Left kidney (tissue), 2 donors: ENCODE data around the gene BAG3. TPM values are rescaled to one million over a fixed set of nuclear protein-coding genes. Genes with fewer than 3 reads are reported as not detected.
A peak's percentile ranks its signal among the peaks of the same experiment; 100 is the strongest.

Experiments
- DNase-seq: peaks from one replicate; pipeline ENCODE4 v3.0.0-alpha.2; 2013
- polyA plus RNA-seq: library from polyadenylated mRNA; unstranded; fragments of 120-200 nt; gene quantifications from one replicate; pipeline ENCODE4 v1.2.1, GENCODE V29; 2013; ENCODE audit not compliant: insufficient read length

Gene BAG3
- polyA plus RNA-seq, 1 donor, result 24.5 TPM

DNA sequence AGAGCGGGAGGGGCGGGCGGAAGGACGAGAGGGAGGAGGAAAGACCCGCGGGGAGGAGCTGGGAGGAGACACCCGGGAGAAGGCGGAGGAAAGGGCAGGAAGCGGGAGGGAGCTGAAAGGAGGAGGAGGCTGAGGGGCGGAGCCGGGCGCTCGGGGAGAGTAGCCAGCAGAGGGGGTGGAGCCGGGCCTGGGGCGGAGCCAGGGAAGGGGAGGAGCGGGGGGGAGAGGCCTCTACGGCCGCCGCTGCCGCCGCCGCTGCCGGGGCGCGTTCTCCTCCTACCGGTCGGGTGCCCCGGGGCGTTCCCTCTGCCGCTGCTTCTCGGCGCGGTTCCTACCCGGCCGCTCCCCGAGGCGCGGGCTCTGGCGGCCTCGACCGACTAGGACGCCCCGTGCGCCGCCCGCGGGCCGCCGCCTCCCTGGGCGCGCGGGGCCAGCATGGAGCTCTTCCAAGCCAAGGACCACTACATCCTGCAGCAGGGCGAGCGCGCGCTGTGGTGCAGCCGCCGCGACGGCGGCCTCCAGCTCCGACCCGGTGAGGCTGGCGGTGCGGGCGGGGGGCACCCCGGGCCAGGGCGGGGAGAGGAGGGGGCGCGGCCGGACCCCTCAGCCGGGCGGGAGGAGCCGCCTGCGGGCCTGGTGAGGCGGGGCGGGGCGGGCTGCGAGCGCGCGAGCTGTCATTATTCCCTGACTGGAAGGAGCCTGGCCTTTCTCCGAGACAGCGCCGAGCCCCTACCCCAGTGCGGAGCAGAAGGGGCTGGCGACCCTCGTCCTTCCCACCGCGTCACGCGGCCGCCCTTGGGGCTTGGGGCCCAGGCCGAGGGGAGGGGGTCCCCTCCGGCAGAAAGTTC, 74.9 kb downstream of the BAG3 start, which contains the start of gene INPP5F:
INPP5F (plus strand) TSS at position 223 of the 848 bp plus-strand sequence; CDS start at position 436, 213 bp downstream.
- DNase-seq, result peak; percentile 97

DNA sequence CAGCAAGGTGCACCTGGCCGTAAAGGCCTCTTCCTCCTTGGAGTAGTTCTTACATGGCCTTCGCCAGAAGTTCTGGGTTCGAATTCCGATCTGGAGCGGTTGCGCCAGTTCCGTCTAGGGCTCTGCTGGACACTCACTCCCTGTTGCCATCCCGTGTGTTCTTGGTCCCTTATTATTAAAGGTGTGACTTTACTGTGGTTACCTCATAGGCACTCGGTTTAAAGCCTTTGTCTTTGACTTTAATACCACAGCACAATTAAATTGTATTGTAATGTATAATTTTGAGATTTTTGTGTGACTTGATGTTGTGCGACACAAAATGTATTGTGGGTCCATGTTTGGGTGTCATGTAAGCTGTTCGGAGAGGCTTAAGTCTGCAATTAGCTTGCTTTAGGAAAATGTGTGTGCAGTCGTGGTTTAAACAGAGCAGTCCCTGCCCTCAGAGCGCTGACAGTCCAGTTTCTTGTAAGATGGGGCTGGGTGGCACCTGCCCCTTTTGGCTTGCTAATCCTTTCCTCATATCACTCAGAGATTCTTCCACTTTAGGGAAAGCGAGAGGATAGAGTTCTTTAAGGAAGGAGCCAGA, 75.6 kb downstream of the BAG3 start:
- no peak for DNase-seq

Other genes starting within 250 kb of the BAG3 start
- 26.9 TPM for gene RGS10, start 108.7 kb upstream of the BAG3 start, polyA plus RNA-seq
- gene TIAL1, start 54.4 kb upstream of the BAG3 start, polyA plus RNA-seq, result 222 TPM
- 72.9 TPM for gene INPP5F, start 74.7 kb downstream of the BAG3 start, polyA plus RNA-seq
- gene MCMBP, start 221.5 kb downstream of the BAG3 start, polyA plus RNA-seq, result 66.4 TPM
- gene SEC23IP, start 241.3 kb downstream of the BAG3 start, polyA plus RNA-seq, result 77.7 TPM